OCI-LY1 (cell line): Measurements from ENCODE around the gene CEP128.

ENCODE experiments used
- EZH2 ChIP-seq: fragments of 200-600 bp; sonication (generic), shearing (Covaris generic); IDR thresholded peaks from 2 replicates; pipeline ENCODE4 v1.8.0; 2017; ENCODE audit warnings: borderline replicate concordance, mixed run types, mild to moderate bottlenecking, antibody characterized with exemption, low read length, moderate library complexity, mixed read lengths
- TF ChIP-seq, protein P1 (sequence below): fragments of 200-600 bp; sonication (generic), shearing (Covaris generic); IDR thresholded peaks from 2 replicates; pipeline ENCODE4 v1.5.1; 2017; ENCODE audit warnings: mild to moderate bottlenecking, antibody characterized with exemption, low read length, moderate library complexity, mixed read lengths

DNA sequence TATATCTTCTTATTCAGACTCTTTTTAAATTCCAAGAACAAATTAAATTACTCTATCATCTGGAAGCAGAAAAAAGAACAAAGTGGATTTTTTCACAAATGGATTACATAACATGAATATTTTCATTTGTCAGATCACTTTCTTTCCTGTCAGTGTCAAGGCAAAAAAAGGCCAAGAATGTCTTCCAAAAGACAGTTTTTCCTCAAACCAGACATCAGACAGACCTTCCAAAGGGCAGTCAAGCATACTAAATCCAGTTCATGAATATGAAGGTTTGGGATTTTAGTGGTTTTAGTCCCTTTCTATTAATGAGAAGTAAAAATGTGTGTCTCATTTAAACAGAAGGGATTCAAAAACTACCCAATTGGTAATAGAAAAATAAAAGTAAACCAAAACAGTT is 336.0 kb downstream of the CEP128 start:
- TF ChIP-seq, protein P1, sequence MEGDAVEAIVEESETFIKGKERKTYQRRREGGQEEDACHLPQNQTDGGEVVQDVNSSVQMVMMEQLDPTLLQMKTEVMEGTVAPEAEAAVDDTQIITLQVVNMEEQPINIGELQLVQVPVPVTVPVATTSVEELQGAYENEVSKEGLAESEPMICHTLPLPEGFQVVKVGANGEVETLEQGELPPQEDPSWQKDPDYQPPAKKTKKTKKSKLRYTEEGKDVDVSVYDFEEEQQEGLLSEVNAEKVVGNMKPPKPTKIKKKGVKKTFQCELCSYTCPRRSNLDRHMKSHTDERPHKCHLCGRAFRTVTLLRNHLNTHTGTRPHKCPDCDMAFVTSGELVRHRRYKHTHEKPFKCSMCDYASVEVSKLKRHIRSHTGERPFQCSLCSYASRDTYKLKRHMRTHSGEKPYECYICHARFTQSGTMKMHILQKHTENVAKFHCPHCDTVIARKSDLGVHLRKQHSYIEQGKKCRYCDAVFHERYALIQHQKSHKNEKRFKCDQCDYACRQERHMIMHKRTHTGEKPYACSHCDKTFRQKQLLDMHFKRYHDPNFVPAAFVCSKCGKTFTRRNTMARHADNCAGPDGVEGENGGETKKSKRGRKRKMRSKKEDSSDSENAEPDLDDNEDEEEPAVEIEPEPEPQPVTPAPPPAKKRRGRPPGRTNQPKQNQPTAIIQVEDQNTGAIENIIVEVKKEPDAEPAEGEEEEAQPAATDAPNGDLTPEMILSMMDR = no peak
- TF ChIP-seq EZH2 = no peak
